SW 1271 (cell line): ENCODE results near the gene GLA.
A peak's percentile ranks its signal among the peaks of the same experiment; 100 is the strongest.

Source experiments
- DNase-seq, 2 experiments: peaks; one replicate each; lab custom pipeline; 2025; lab: John Stamatoyannopoulos, UW

The GLA gene

GRCh38 chrX:101349193-101349562 is 58.5 kb downstream of the GLA start:
- no peak for DNase-seq

GRCh38 chrX:101348452-101349192 is 59.1 kb downstream of the GLA start, which contains the start of gene TIMM8A:
Gene TIMM8A (minus strand): TSS chrX:101348742. CDS start chrX:101348664, 78 bp downstream.
- peak in 1 of 2 experiments; percentile 42 for DNase-seq

GRCh38 chrX:101347859-101348451 is 59.8 kb downstream of the GLA start:
- DNase-seq, result no peak
